ELR (cell line): ENCODE results near the gene CROCC2.
A peak's percentile ranks its signal among the peaks of the same experiment; 100 is the strongest.

Source experiments
- DNase-seq: peaks from one replicate; pipeline ENCODE4 v3.0.0-alpha.2; 2015; ENCODE audit warnings: low read depth

CROCC2 gene

GRCh38 chr2:240933966-240934700 is 28.0 kb downstream of the CROCC2 start:
- DNase-seq: no peak

DNA sequence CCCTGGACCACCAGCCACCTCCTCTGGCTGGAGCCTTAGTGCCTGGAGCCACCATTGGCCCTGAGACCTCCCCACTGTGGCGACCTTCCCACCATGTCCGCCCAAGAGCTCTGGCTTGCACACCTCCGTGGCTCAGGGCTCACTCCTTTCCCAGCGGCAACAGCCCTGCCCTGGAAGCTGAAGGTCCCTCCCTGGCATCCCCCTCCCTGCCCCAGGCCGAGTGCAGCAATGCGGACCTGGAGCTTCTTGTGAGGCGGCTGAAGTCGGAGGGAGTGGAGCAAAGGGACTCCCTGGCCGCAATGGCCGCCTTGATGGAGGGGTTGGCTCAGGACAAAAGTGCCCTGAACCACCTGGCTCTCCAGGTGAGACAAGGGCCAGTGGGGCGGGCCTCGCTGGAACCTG is 28.6 kb downstream of the CROCC2 start:
- no peak for DNase-seq

DNA sequence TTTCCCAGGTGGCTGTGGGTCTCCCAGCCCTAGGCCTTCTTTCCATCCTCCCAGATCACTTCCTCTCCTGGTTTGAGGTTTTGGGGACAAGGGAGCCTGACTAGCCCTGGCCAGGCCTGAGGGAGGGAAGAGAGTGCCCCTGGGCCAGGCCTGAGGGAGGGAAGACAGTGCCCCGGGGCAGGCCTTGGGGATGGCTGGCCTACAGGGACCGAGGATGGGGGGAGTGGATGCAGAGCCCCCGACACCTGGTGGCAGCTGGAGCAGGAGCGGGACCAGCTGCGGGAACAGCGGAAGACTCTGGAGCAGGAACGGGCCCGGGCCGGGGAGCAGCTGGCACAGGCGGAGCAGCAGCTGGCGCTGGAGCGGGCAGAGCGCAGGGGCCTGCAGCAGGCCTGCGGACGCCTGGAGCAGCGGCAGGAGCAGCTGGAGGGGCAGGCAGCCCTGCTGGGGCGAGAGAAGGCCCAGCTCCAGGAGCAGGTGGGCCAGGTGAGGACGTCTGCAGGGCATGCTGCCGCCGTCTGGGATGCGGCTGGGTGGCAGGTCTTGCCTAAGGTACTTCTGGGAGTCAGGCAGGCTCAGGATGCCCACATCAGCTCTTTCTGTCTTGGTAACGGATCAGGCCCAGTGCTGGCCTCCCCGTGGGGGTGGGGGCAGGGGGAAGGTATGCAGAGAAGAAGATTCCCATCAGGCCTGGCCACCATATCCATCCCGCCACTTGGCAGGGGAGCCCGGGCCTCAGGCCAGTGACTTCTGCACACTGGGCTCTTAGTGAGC is 29.2 kb downstream of the CROCC2 start:
- no peak for DNase-seq

- DNase-seq: no peak
These were observed 30.0 kb downstream of the CROCC2 start for GRCh38 chr2:240936106-240936505.

DNA sequence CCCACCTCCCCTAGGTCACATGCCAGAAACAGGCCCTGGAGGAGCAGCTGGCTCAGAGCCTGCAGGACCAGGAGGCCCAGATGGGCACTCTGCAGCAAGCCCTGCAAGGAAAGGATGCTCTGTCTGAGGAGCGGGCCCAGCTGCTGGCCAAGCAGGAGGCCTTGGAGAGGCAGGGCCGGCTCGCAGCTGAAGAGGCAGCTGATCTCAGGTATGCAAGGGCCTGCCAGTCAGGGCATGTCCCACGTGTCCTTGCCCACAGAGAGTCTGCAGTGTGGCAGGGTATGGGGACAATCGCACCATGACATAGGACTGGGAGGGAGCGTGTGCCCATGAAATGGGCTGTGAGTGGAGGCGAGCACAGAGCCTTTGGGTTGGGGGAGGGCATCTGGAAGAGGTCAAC is 39.9 kb downstream of the CROCC2 start:
- DNase-seq: no peak

- DNase-seq: peak; percentile 62
These were observed 40.5 kb downstream of the CROCC2 start for GRCh38 chr2:240946654-240947053.

DNA sequence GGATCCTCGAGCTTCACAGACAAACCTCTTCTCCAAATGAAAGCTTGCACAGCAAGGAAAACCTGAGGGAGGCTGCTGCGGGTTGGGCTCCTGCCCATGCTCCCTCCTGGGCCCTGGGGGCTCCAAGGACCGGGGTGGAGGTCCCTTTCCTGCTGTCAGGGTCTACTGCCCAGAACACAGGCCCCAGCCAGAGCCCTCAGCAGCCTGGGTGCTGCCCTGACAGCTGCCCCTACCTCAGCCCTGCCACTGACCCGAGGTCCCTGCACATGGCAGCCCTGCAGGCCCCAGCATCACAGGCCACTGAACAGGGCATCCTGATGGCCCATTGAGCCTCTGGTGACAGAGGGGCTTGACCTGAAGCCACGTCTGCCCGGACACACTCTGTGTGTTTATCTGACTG is 41.0 kb downstream of the CROCC2 start:
- no peak for DNase-seq

- no peak for DNase-seq
These were observed 41.5 kb downstream of the CROCC2 start for GRCh38 chr2:240947607-240948006.

- DNase-seq: no peak
These were observed 42.0 kb downstream of the CROCC2 start for GRCh38 chr2:240948086-240948485.

GRCh38 chr2:240948905-240949790 is 43.0 kb downstream of the CROCC2 start:
- DNase-seq: no peak

- no peak for DNase-seq
These were observed 43.9 kb downstream of the CROCC2 start for GRCh38 chr2:240949791-240950705.

DNA sequence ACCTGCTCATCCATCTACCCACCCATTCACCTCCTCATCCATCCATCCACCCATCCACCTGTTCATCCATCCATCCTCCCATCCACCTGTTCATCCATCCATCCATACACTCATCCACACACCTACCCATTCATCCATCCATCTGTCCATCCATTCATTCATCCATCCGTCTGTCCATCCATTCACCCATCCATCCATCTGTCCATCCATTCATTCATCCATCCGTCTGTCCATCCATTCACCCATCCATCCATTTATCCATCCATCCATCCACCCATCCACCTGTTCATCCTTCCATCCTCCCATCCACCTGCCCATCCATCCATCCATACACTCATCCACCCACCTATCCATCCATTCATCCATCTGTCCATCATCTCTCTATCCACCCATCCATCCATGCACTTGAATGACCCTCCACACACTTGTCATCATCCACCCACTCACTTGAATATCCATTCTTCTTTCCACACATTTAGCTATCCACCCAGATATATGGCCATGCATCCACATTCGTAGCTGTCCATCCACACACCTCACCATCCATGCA is 45.0 kb downstream of the CROCC2 start:
- DNase-seq: no peak

- no peak for DNase-seq
These were observed 46.5 kb downstream of the CROCC2 start for GRCh38 chr2:240952496-240953246.

GRCh38 chr2:240953426-240954410 is 47.6 kb downstream of the CROCC2 start:
- DNase-seq: no peak

- DNase-seq: no peak
These were observed 48.5 kb downstream of the CROCC2 start for GRCh38 chr2:240954436-240955305.

DNA sequence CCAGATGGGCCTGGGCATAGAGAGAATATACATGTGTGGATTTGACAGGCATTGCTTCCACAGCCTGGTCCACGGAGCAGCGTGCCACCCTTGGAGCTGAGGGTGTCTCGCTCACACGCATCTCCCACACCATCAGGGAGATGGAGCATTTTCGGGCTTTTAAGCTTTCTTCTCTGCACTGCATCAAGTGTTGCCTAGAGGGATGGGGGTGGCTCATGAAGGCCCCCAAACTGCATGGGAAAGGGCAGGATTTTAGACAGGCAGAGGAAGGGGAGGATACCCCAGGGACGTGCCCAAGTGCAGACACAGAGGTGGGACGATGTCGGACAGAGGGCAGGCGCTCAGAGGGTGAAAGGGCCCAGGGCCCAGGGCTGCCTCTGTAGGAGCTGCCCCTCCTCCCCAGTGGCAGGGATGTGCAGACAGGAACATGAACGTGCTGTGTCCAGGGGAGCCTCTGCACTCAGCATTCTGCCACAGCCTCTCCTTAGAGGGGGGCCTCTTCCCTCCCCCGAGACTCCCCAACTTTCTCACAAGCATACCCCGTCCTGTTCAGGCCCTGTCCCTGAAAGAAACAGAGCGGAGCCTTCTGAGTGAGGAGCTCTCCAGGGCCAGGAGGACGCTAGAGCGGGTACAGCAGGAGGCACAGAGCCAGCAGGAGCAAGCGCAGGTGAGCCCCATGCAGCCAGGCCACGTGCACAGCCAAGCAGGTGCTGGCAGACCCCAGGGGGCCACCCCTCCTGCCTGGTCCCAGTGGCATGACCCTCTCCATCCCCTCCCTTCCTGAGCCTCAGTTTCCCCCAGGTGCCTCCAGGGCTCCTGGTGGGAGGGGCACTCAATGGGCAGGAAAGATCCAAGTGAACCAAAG is 49.4 kb downstream of the CROCC2 start:
- no peak for DNase-seq
